HepG2 (cell line): ENCODE results near the gene BIRC7. TPM values are rescaled to one million over a fixed set of nuclear protein-coding genes. Genes with fewer than 3 reads are reported as not detected.

Experiments used
- ATAC-seq: fragments of 200-7000 bp; cut with Tn5 transposase; 3 replicates; pipeline ENCODE4 v1.9.1; 2020; ENCODE audit warnings: mild to moderate bottlenecking, moderate library complexity
- BruUV-seq: library from RNA; stranded (reverse); fragments of 400-500 nt; replicated peaks from 2 replicates; lab custom pipeline; 2021; lab: Mats Ljungman, UMichigan
- CTCF ChIA-PET: fragments of 300-600 bp; formaldehyde crosslinking; extraction: SDS; loops from one replicate; lab custom pipeline; 2021; ENCODE audit warnings: low total read pairs, inconsistent platforms, low intra/inter-chr PET ratio; lab: Yijun Ruan, JAX
- POLR2A ChIA-PET: fragments of 350-600 bp; sonication (Branson Sonifier 250); formaldehyde crosslinking; loops from one replicate; lab custom pipeline; 2020; ENCODE audit warnings: antibody characterized with exemption, inconsistent platforms; lab: Yijun Ruan, JAX
- DNase-seq: peaks from one replicate; pipeline ENCODE4 v3.0.0-alpha.2; 2015; ENCODE audit warnings: low spot score
- FAIRE-seq: peaks from 3 replicates; lab custom pipeline; 2011; peaks lifted over from hg19 to GRCh38; lab: Jason Lieb, UNC
- H2AFZ ChIP-seq: one replicate; pipeline ENCODE4 v1.6.1; 2011; ENCODE audit warnings: low read length, inconsistent platforms
- H3K27ac ChIP-seq: fragments of 300-600 bp; 3 replicates; pipeline ENCODE4 v1.8.0; 2011; ENCODE audit warnings: mixed run types, mild to moderate bottlenecking, mixed read lengths, low read length, inconsistent platforms; ENCODE audit not compliant: insufficient read depth; ENCODE audit errors: extremely low read length
- H3K27me3 ChIP-seq, 2 experiments: fragments of 200-600 bp in 1 of 2; 2 replicates in 1 of 2; 3 replicates in 1 of 2; pipeline versions ENCODE4 v1.6.0 to v1.8.0; 2011; ENCODE audit warnings: low read length in 2 of 2, mild to moderate bottlenecking in 2 of 2, moderate library complexity in 2 of 2, inconsistent platforms in 1 of 2; ENCODE audit not compliant: insufficient read depth in 2 of 2, control insufficient read depth in 1 of 2
- H3K36me3 ChIP-seq, 2 experiments: fragments of 200-600 bp in 1 of 2; replicated peaks in 1 of 2; 2 replicates in 1 of 2; 3 replicates in 1 of 2; pipeline versions ENCODE4 v1.5.1 to v1.8.0; 2011; ENCODE audit warnings: low read length in 2 of 2, inconsistent platforms in 1 of 2; ENCODE audit not compliant: insufficient read depth in 2 of 2, control insufficient read depth in 1 of 2
- H3K4me1 ChIP-seq: 2 replicates; pipeline ENCODE4 v1.5.1; 2012; ENCODE audit warnings: low read length, inconsistent platforms; ENCODE audit not compliant: insufficient read depth
- H3K4me2 ChIP-seq: 2 replicates; pipeline ENCODE4 v1.6.0; 2011; ENCODE audit warnings: low read depth, low read length, inconsistent platforms
- H3K4me3 ChIP-seq, 3 experiments: fragments of 200-600 bp in 1 of 3; sonication (generic), shearing (Covaris generic) in 1 of 3; replicated peaks in 1 of 3; 2 replicates each; pipeline ENCODE4 v1.5.1; 2011 to 2016; ENCODE audit warnings: low read length in 3 of 3, inconsistent platforms in 2 of 3, low read depth in 2 of 3, mild to moderate bottlenecking in 2 of 3, control low read depth in 1 of 3, mixed read lengths in 1 of 3; ENCODE audit not compliant: insufficient read depth in 1 of 3
- H3K79me2 ChIP-seq: one replicate; pipeline ENCODE4 v1.6.1; 2011; ENCODE audit warnings: low read length, inconsistent platforms; ENCODE audit not compliant: insufficient read depth
- H3K9ac ChIP-seq: 2 replicates; pipeline ENCODE4 v1.6.0; 2011; ENCODE audit warnings: mild to moderate bottlenecking, low read depth, low read length, inconsistent platforms; ENCODE audit not compliant: insufficient read depth
- H3K9me3 ChIP-seq: 2 replicates; pipeline ENCODE4 v1.5.1; 2012; ENCODE audit warnings: mild to moderate bottlenecking, low read length
- H4K20me1 ChIP-seq: 2 replicates; pipeline ENCODE4 v1.6.0; 2011; ENCODE audit warnings: inconsistent platforms, mild to moderate bottlenecking, low read length, moderate library complexity; ENCODE audit not compliant: insufficient read depth
- NONO ChIP-seq, 2 experiments: fragments of 450-650 bp in 1 of 2; sonication (generic) in 1 of 2; formaldehyde crosslinking in 1 of 2; IDR thresholded peaks in 1 of 2; conservative IDR thresholded peaks in 1 of 2; 2 replicates each; pipeline versions ENCODE4 v1.6.1 to v1.8.0; 2017 to 2022; ENCODE audit warnings: mild to moderate bottlenecking in 1 of 2, missing genetic modification reagents in 1 of 2, moderate library complexity in 1 of 2
- NRL ChIP-seq: sonication (generic); formaldehyde crosslinking; IDR thresholded peaks from 2 replicates; pipeline ENCODE4 v1.5.0; 2020; ENCODE audit warnings: missing genetic modification reagents, mild to moderate bottlenecking, moderate library complexity, borderline replicate concordance
- POLR2AphosphoS2 ChIP-seq: IDR thresholded peaks from 2 replicates; pipeline ENCODE4 v1.6.1; 2011; ENCODE audit warnings: low read depth, low read length, improper control_type of control experiment
- PTBP1 ChIP-seq: fragments of 200-400 bp; formaldehyde crosslinking; IDR thresholded peaks from 2 replicates; pipeline ENCODE4 v1.6.1; 2018; ENCODE audit warnings: low read length, low read depth; ENCODE audit not compliant: poor library complexity, severe bottlenecking
- RBM22 ChIP-seq: fragments of 200-400 bp; formaldehyde crosslinking; optimal IDR thresholded peaks from 2 replicates; pipeline ENCODE3; 2017; ENCODE audit warnings: mild to moderate bottlenecking, low read length, moderate library complexity
- RELA ChIP-seq: sonication (generic); formaldehyde crosslinking; IDR thresholded peaks from 2 replicates; pipeline ENCODE4 v1.4.0; 2020; ENCODE audit warnings: missing genetic modification reagents
- THYN1 ChIP-seq: sonication (generic); formaldehyde crosslinking; IDR thresholded peaks from 2 replicates; pipeline ENCODE4 v1.8.1; 2023; ENCODE audit warnings: low read depth, mild to moderate bottlenecking, moderate library complexity, missing genetic modification reagents, borderline replicate concordance
- ZBTB33 ChIP-seq: sonication (generic); formaldehyde crosslinking; IDR thresholded peaks from 2 replicates; pipeline ENCODE4 v1.4.0; 2020; ENCODE audit warnings: missing genetic modification reagents
- ZBTB7B ChIP-seq: sonication (generic); formaldehyde crosslinking; IDR thresholded peaks from 2 replicates; pipeline ENCODE4 v1.4.0; 2020; ENCODE audit warnings: missing genetic modification reagents
- ZNF263 ChIP-seq: sonication (generic); formaldehyde crosslinking; IDR thresholded peaks from 2 replicates; pipeline ENCODE4 v1.4.0; 2020; ENCODE audit warnings: missing genetic modification reagents
- ZNF574 ChIP-seq: sonication (generic); formaldehyde crosslinking; IDR thresholded peaks from 2 replicates; pipeline ENCODE4 v1.4.0; 2020; ENCODE audit warnings: missing genetic modification reagents
- WGBS: methylation state at CpG from one replicate; pipeline ENCODE4 v1.1.6; 2017; ENCODE audit warnings: low lambda C conversion rate; 5-methylcytosine and 5-hydroxymethylcytosine counted together
- in situ Hi-C: cut with HindIII; loops from 2 replicates; pipeline ENCODE4 v1.10.0; 2017; ENCODE audit warnings: low pct_unique_long_range_greater_than_20kb; ENCODE audit not compliant: extremely low pct_ligation_motif_present
- intact Hi-C: fragments of 100-400 bp; cut with micrococcal nuclease; formaldehyde crosslinking; loops from one replicate; pipeline ENCODE4 v1.10.0; 2022; ENCODE audit not compliant: unreplicated experiment
- polyA plus RNA-seq, 8 experiments: library from polyadenylated mRNA; depleted of rRNA in 3 of 8; stranded (reverse) in 7 of 8; unstranded in 1 of 8; fragments of >200 nt; fragmentation: Illumina TruSeq in 4 of 8; extraction: Trizol in 4 of 8; gene quantifications; 2 replicates each; pipeline versions ENCODE4 v1.2.1 to v1.2.3, GENCODE V29; 2011 to 2016; ENCODE audit warnings: low read depth in 4 of 8, missing spikeins in 1 of 8, mixed read lengths in 1 of 8; ENCODE audit not compliant: insufficient read depth in 1 of 8
- total RNA-seq, 5 experiments: library from RNA; depleted of rRNA; stranded (reverse); fragments of >200 nt; fragmentation: Illumina TruSeq; extraction: Trizol; gene quantifications; 2 replicates each; pipeline ENCODE4 v1.2.3, GENCODE V29; 2016; ENCODE audit warnings: low read depth in 1 of 5

Gene BIRC7
- total and polyA plus RNA-seq, 2 of the 13 experiments (the other 11 are each of a cell fraction or from before 2014, with no cell fraction given): 0.27 to 5.1 TPM

GRCh38 chr20:63280371-63280770 is 44.7 kb downstream of the BIRC7 start:
- CTCF ChIA-PET: interaction anchor here (1.5 kb wide), 1 partner anchor 57 kb away, joined by 4 read pairs; no protein-coding TSS in a partner anchor
- TF ChIP-seq RBM22 (peak; percentile 6), THYN1 (CRISPR knock-in tag) (no peak), ZBTB7B (CRISPR knock-in tag) (no peak)
- H4K20me1 ChIP-seq: peaks cover 15% of the 10 kb centered on the region; the same call in 1 of the 2 replicates

GRCh38 chr20:63280929-63281545 is 45.3 kb downstream of the BIRC7 start:
- intact Hi-C loops: no loop called here
- peaks cover 8% of the 10 kb centered on the region; the same call in 1 of the 2 replicates for H4K20me1 ChIP-seq
- H3K4me2 ChIP-seq: no peak overlapping the region
- H3K9ac ChIP-seq: no peak overlapping the region
- H2AFZ ChIP-seq: no peak overlapping the region
- in situ Hi-C loops: no loop called here
- ChIA-PET CTCF (interaction anchor here (1.5 kb wide), 1 partner anchor 57 kb away, joined by 4 read pairs; no protein-coding TSS in a partner anchor), POLR2A (interaction anchor here (1.6 kb wide), 1 partner anchor 8 kb away, joined by 4 read pairs; the partner anchor contains the start of gene ARFGAP1)
- H3K27me3 ChIP-seq: no peaks in the 10 kb centered on the region
- no peak overlapping the region for H3K4me3 ChIP-seq
- peaks cover 56 to 90% of the 10 kb centered on the region in 2 experiments for H3K36me3 ChIP-seq
- H3K79me2 ChIP-seq: peaks cover 8% of the 10 kb centered on the region
- FAIRE-seq (peak; percentile 37), ATAC-seq (peak; percentile 50), DNase-seq (no peak)
- 94% methylated on average over 15 of the region's 19 CpGs for WGBS
- no peaks in the 10 kb centered on the region for H3K9me3 ChIP-seq
- BruUV-seq: no TSS peak
- no peak overlapping the region for H3K27ac ChIP-seq
- H3K4me1 ChIP-seq: no peaks in the 10 kb centered on the region
- TF ChIP-seq ZNF263 (CRISPR knock-in tag): 0 out of 2 replicates have a peak, but pooled peaks have one; percentile 52
- 0 out of 2 replicates have a peak, but pooled peaks have one; percentile 12 for TF ChIP-seq ZNF574 (CRISPR knock-in tag)
- no peak for TF ChIP-seq RELA
- peak; percentile 14 for TF ChIP-seq PTBP1
- TF ChIP-seq POLR2AphosphoS2: peak; percentile 88; the same call in 1 of the 2 replicates
- 0 out of 2 replicates have a peak, but pooled peaks have one; percentile 66 for TF ChIP-seq NRL (CRISPR knock-in tag)
- no peak for TF ChIP-seq NONO (IDR thresholded peaks at IDR 0.05)
- 0 out of 2 replicates have a peak, but pooled peaks have one; percentile 39 for TF ChIP-seq NONO (CRISPR knock-in tag; conservative IDR thresholded peaks at IDR 0.05)
- TF ChIP-seq ZBTB33: 0 out of 2 replicates have a peak, but pooled peaks have one; percentile 7

More at GRCh38 chr20:63280371-63280770, 44.7 kb downstream of the BIRC7 start:
- Histone ChIP-seq H3K9ac (no peak overlapping the region), H3K27ac (no peak overlapping the region), H3K27me3 (no peaks in the 10 kb centered on the region), H2AFZ (no peak overlapping the region), H3K4me2 (no peak overlapping the region), H3K4me1 (0 out of 2 replicates have a peak, but pooled peaks cover under 1% of the 10 kb centered on the region), H3K36me3 (peaks cover 56 to 91% of the 10 kb centered on the region in 2 experiments), H3K4me3 (no peak overlapping the region), H3K79me2 (peaks cover 15% of the 10 kb centered on the region), H3K9me3 (no peaks in the 10 kb centered on the region)
- DNase-seq: no peak
- no TSS peak for BruUV-seq
- ATAC-seq: no peak
- 97% methylated on average over 6 of the region's 6 CpGs for WGBS
- no peak for FAIRE-seq
- POLR2A ChIA-PET: interaction anchor here (1.6 kb wide), 1 partner anchor 8 kb away, joined by 4 read pairs; the partner anchor contains the start of gene ARFGAP1
- in situ Hi-C loops: no loop called here
- intact Hi-C loops: no loop called here
